Myocyte (in vitro differentiated cells): ENCODE results near the gene SQOR. TPM values are rescaled to one million over a fixed set of nuclear protein-coding genes. Genes with fewer than 3 reads are reported as not detected.

Experiments
- DNase-seq: peaks from one replicate; pipeline ENCODE4 v3.0.0-alpha.2; 2012; ENCODE audit warnings: low read depth
- total RNA-seq: library from RNA; depleted of rRNA; stranded (reverse); fragments of >200 nt; gene quantifications from 2 replicates; pipeline ENCODE4 v1.2.3, GENCODE V29; 2014

SQOR gene
- total RNA-seq, 1 donor from 2014 or later: 18.1 TPM

DNA sequence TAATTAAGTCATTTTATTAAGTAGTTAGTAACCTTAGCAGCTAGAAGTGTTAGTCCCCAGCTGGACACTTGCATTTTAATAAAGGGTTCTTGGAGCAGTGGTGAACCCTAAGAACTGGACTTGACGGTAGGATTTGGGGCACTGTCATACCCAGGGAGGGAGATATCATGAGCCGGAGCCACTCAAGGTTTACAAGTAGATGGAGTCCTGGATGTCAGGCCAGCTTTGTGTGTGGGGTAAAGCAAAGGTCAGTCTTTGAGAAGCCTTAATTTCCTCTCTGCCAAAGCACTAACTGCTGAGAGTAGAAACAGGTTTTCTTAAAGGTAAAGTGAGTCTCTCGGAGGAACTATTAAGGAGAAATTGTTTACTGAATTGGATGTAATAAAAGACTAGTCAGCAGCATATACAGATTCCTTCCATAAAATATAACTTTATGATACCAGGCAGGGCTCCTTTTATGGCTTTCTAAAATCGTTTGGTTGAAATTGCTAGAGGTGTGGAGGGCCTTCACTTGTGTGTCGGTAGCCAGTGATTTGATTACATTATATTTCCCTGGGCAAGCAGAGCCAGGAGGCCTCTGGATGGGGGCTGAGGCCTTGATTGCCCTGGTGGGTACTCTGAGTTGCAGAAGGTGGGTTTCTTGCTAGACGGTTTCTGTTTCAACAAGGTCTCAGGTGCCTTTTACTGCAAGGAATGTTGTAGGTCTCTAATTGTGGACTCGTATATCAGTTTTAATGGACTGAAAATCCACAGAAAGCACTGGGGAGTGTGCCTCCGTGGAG lies 23.1 kb downstream of the SQOR start:
- DNase-seq: no peak

DNA sequence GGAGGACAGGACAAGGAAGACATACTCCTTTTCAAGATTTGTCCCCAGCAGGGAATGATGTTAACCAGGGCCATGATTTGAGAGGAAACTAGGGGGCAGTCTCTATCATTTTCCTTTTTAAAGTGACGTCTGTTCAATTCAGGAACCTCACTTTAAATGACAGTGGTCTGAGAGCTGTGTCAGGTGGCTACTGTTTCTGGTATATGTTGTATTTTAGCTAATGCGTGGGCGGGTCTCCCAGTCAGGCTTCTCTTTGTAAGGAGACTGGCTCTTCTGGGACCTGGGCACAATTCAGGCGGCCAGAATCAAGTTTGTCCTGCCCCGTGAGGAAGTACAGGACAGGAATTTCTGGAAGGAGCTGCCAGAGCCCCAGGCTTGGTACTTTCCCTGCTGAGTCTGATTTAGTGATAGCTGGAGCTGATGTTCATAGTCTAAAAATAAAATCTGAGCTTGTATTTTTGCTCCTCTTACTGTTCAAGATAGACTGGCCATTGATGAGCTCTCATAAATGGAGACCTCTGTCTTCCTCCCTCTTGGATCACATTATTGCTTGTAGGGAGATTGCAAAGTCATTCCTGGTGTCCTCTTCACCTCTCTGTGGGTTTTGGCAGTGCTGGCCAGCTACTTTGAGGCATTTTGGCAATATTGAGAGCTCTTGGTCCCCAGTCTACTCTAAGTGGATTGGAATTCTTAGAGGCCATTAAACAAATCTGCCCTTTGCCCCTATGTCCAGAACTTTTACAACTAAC lies 25.6 kb downstream of the SQOR start:
- peak; percentile 69 for DNase-seq

DNA sequence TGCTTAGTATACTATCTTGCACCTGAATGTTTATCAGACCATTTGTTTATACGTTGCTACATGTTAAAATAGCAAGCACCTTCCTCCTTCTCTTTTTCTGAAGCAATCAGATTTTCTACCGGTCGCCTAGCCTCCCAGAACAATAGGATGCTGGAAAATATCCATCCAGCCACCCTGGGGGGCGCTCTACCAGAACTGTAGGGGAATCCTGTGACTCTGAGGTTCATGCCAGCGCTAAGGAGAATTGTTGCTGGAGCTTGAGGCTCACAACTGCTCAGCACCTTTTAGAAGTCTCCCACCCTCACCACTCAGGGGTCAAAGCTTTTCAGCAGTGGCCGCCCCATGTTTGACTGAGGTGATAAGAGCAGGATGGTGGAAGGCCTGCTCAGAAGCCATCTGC lies 27.5 kb downstream of the SQOR start:
- no peak for DNase-seq

DNA sequence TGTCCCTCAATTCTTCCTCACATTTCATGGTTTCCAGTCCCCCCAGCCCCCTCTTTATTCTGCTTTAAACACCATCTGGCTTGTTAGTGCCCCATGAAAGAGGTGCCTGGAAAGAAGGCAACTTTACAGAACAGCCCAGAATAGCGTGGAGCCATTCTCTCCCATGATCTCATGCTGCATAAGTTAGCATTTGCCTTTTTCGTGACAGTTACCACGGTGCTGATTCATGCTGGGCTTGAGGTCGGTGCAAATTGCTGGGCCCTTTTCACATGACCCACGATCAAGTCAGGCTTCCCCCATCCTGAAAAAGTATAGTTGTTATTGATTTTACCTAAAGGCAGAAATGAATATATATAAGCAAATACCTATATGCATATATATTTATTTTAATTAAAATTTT lies 29.6 kb downstream of the SQOR start:
- peak; percentile 88 for DNase-seq

DNA sequence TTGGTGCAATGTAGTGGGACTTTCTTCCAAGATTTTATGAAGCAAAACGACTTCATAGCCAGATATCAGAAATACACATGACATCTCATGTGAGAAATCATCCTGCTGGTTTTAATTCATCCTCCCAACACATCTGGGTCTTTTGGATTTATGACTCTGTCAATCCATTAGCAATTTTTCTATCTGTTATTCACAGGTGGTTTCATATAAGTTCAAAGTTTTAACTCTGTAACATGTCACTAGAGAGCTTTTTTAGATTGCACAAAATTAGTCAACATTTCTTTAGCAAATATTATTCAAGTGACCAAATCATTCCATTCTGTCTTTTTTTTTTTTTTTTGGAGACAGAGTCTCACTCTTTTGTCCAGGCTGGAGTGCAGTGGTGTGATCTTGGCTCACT lies 30.4 kb downstream of the SQOR start:
- no peak for DNase-seq

DNA sequence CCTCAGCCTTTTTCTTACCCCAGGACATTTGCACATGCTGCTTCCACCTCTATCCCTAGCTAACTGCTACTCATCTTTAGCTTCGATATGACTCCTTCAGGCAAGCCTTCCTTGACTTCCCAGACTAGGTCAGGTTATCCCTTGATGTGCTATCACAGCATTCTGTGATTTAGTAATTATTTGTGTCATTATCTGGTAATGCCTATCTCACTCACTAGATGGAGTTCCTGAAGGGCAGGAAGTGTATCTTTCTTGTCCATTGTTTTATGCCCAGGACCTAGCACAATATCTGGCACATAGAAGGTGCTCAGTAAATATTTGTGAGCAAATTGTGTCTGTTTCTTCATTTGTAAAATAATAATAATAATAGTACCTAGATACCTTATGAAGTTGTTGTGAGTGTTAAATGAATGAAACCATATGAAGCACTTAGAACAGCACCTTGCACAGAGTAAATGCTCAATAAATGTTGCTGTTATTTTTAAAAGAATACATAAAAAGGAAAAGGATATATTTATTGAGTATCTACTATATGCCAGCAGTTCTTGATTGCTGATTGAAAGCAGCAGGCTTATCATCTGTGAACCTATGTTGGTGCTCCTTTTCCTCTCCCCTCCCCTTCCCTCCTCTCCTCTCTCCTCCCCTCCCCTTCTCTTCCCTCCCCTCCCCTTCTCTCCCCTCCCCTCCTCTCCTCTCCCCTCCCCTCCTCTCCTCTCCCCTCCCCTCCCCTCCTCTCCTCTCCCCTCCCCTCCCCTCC lies 31.5 kb downstream of the SQOR start:
- DNase-seq: no peak

DNA sequence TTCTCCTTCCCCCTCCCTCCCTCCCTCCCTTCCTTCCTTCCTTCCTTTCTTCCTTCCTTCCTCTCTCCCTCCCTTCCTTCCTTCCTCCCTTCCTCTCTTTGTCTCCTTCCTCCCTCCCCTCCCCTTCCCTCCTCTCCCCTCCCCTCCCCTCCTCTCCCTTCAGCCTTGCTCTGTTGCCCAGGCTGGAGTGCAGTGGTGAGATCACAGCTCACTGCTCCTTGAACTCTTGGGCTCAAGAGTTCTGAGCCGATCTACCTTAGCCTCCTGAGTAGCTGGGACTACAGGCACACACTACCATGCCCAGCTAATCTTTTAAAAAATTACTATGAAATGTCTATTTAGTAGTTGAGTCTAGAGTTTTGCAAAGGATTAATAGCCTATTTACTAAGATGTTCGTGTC lies 32.2 kb downstream of the SQOR start:
- DNase-seq: no peak

DNA sequence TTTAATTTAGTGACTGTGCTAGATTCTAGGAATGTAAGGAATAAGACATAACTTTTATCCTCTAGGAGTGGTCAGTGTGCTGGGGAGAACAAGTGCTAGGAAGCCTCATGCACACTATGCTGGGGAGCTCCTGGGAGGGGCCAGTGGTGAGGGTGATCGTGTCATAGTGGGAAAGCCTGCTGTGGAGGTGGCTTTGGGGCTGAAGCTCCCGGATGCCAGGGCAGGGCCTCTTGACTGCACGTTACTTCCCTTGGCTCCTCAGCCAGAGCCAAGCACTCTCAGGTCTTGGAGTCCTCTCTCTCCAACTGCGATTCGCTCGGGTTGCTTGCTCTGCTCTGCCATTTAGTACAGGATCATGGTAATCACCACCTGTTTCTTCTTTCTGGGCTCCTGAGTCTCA lies 33.6 kb downstream of the SQOR start:
- DNase-seq: peak; percentile 39

DNA sequence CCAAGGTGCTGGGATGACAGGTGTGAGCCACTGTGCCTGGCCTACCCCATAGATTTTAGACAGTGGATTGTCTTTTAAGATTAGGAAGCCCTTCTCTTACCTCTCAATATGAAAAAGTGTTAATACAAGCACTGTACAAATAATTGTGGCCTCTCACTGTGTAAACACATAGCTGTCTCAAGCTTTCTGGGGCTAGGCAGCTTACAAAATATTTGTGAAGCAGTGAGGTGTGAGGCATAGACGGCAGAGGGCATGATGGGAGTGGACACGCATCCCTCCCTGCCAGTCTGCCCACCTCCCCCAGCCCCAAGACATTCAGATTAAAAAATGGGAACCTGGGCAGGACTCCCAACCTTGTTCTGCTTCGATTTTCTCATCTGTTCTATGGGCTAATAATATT lies 34.6 kb downstream of the SQOR start:
- DNase-seq: no peak

DNA sequence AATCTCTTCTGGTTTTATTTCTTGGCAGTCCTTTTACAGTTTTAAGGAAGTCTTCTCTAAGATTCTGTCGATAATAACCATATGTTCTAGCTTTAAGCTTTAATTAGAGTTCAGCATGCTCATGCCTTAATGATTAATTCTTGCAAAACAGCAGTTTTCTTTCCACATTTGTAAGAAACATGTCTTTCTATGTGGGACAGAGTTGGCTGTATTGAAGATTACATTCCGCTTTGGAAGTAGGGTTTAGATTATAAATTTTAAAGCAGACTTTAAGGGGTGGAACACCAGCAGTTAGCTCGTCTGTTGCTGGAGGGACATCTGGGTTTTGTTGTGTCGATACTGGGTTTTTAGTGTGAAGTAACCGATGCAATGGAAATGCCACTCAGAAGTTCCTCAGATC lies 35.3 kb downstream of the SQOR start:
- no peak for DNase-seq

DNA sequence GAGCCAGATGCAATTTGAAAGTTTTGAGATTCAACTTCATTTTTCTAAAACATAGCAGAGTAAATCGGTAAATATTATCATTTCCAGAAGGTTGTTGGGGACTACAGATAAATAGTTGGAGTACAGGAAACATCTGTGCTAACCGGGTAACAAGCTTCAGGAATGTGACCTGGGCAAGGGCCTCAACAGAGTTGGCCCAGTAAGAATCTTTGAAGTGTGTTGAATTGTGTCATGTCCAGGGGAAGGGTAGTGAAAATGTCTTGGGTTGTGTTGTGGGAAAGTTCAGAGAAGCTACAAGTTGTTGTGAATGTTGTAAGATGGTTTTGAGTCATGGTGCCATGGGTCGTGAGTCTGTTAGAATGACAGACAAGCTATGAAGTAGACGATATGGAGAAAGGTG lies 35.7 kb downstream of the SQOR start:
- DNase-seq: no peak

DNA sequence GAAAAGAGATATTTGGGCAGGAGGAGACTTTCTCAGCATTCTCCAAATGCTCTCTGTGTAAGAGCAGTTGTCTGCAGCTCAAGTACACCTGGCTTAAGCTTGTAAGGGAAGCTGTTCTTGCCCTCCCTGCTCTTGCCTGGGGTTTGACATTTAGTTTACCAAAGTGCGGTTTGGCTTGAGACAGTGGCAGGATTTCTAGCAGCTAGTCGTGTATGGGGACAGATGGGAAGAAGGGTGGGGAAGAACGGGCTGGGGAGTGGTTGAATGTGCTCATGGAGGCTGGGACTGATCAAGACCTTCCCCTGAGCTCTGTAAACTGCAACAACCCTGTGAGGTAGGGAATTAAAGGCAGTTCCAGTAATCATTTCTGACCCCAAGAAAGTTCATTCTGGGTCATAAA lies 39.8 kb downstream of the SQOR start:
- DNase-seq: peak; percentile 65

DNA sequence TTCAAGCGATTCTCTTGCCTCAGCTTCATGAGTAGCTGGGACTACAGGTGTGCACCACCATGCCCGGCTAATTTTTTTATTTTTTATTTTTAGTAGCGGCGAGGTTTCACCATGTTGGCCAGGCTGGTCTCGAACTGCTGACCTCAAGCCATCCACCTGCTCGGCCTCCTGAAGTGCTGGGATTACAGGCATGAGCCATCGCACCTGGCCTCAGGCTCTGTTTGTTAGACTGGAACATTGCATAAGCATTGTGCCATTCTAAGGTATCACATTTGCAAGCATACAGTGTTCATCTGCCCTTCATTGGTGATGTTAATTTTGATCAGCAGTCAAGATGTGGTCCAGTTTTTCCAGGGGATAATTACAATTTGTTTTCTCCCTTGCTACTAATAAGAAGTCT lies 43.0 kb downstream of the SQOR start:
- DNase-seq: no peak

DNA sequence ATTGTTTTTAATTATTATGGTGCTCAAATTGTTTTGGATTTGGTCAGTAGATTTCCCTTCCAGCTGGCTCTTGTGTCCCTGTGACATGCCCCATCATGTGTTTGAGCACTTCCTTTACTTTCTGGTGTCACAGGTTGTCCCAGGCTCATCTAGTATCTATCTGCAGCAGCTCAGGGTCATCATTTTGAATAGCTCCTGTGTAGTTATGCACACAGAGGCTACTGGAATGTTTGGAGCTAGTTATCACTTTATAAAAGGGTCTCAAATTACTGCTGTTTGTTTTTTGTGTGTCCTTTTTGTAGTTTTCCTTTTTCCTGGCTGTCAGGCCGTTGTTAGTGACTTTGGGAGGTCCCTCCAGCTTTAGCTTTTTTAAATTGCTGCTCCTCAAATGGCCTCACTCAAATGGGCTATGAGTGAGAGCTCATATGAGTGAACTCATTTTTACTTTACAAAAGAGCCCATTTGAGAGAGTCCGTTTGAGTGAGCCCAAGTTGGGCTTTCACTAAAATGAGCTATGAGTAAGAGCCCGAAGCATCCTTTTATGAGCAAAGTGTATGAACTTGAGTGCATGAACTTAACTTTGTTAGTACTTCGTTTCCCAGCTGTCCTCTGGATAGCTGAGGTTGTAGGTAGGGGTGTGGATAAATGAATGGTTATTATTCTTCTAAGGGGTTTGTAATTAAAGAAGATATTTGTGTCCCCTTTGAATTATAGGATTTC lies 43.8 kb downstream of the SQOR start:
- no peak for DNase-seq

DNA sequence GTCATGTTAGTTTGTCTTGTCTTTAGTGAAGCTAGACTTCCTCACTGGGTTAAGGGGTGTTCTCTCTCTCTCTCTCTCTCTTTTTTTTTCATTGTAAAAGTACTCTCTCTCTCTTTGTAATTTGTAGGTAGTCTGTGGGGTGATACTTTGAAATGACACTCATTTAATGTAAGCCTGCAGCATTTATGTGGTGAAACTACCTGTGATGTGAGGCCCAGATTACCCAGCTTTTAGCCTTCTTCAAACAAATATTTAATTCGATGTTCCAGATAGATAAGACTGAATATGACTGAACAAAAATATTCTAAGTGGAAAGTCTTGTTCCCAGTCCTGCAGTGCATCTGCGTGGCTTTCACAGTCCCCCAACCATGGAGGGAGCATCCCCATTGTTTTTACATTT lies 49.7 kb downstream of the SQOR start:
- DNase-seq: no peak

DNA sequence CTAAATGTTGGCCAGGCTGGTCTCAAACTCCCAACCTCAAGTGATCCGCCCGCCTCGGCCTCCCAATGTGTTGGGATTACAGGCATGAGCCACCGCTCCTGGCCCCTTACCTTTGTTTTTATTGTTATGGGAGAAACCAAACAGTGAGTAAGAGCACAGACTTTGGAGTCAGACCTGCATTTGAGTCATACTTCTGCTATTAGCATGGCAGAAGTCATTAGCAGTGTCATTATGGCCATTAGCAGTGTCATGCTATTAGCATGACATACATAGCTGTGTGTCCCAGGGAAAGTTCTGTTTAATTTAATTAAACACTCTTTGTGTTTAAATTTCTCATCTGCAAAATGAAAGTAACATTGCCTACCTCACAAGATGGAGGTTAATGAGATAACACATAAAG lies 54.8 kb downstream of the SQOR start:
- no peak for DNase-seq

DNA sequence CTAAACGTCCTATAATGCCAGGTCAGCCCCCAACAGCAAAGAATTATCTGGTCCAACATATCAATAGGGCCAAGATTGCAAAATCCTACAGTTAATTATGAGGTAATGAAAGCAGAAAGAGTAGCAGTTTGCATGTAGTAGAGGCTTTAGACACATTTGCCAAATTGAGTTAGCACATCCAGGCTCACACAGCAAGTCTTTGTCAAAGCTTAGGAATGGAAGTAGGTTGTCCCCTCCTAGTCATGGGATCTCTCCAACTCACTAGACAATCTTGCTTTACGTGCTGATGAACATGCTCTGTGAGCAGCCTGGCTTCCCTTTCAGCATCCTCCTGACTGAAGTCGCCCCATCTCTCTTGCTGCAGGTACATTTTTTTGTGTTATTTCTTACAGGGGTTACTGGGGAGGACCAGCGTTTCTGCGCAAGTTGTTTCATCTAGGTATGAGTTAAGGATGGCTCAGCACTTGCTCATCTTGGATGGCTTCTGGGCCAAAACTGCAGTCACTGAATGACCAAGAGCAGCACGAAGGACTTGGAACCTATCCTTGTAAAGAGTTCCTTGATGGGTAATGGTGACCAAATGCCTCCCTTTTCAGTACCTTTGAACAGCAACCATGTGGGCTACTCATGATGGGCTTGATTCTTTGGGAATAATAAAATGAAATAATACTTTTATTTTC lies 55.9 kb downstream of the SQOR start:
- DNase-seq: no peak

DNA sequence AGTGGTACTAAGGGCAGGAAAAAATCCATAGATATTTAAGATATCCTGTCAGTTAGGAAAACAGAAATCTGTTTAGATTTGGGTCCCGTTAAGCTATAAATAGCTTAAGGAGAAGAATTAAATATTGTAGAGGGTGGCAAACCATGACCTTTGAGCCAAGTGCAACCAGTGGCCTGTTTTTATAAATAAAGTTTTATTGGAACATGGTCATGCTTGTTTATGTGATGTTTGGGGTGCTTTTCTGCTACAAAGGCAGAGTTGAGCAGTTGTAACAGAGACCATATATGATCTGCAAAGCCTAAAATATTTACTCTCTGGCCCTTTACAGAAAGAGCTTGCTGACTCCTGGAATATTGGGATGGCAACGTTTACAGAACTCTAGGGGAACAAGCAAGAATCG lies 66.3 kb downstream of the SQOR start:
- DNase-seq: no peak

DNA sequence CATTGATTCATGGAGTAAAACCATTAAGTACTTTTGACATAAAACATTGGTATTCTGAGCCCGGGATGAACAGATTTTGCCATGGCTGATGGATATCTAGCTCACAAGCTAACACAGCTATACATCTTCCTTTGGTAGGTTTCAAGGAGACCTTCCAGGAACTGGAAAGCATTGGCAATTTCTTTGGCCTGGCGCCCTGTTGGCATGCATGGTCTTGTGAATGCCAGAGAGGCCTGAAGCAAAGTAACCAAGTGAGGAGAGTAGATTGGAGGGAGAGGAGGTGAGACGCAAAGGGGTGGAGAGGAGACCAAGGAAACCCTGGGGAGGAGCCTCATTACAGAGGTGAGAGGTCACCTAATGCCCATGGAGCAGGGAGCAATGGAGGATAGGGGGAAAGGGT lies 67.2 kb downstream of the SQOR start:
- no peak for DNase-seq

DNA sequence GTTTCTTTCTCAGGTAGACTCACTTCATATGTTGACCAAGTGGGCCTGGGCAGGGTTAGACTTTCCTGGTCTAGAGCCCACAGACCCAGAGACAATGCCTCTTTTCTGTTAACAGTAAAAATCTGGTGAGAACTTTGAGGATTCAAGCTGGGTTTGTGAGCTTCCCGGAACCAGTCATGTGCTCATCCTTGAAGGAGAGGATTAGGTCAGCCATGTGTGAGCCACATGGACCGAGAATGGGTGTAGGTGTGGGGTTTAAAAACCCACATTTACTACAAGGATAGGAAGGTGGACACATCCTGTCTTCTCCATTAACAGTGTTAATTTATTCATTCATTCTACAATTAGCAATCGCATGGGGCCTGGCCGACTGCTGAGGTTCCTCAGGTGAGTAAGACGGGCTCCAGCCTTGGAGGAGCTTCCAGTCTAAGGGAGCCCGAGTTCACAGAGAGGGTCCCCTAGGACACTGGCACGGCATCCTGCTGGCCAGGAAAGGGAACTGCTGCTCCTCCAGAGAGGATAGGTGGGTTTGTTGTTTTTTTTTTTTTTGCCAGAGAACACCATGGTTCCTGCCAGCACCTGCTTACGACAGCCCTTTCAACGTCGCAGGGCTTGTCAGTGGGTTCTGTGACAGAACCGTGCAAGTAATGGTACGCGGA lies 69.0 kb downstream of the SQOR start:
- DNase-seq: no peak
